NB4 (cell line): Measurements from ENCODE around the gene NOVA1.
A peak's percentile ranks its signal among the peaks of the same experiment; 100 is the strongest.

Experiments used
- DNase-seq: peaks from one replicate; pipeline ENCODE4 v3.0.0; 2010; ENCODE audit warnings: low read depth
- H3K4me3 ChIP-seq: one replicate; pipeline ENCODE4 v1.5.1; 2011; ENCODE audit warnings: mild to moderate bottlenecking, low read depth, low read length, moderate library complexity
- MYC ChIP-seq: IDR thresholded peaks from 2 replicates; pipeline ENCODE4 v1.6.1; 2011; ENCODE audit warnings: low read depth, low read length
- POLR2A ChIP-seq: IDR thresholded peaks from 2 replicates; pipeline ENCODE4 v1.6.1; 2011; ENCODE audit warnings: mild to moderate bottlenecking; ENCODE audit not compliant: insufficient read length; ENCODE audit errors: extremely low read depth
- TF ChIP-seq, protein P1 (sequence below): IDR thresholded peaks from 2 replicates; pipeline ENCODE4 v1.6.1; 2011; ENCODE audit warnings: low read depth, low read length
- TF ChIP-seq, protein P2 (sequence below): IDR thresholded peaks from one replicate; pipeline ENCODE4 v1.5.1; 2012; ENCODE audit warnings: low read depth, low read length

NOVA1 gene

DNA sequence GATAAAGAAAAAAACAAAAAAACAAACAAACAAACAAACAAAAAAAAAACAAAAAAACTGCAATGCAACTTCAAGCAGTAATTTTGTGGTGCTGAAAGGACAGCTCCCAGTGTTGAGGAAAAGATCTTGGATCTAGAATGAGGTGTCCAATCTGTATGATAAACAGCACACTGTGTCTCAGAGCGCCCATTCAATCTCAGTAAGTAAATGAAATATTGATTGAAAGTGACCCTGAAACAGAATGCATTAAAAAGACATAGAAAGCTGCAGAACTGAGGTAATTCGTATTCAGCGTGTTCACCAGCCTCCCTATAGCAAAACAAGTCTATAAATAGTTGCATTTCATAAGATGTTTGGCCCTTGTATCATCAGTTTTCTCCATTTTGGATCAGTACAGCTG, 153.0 kb downstream of the NOVA1 start:
- peak; percentile 20 for DNase-seq
- TF ChIP-seq, protein P1, sequence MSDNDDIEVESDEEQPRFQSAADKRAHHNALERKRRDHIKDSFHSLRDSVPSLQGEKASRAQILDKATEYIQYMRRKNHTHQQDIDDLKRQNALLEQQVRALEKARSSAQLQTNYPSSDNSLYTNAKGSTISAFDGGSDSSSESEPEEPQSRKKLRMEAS: no peak
- TF ChIP-seq POLR2A (no peak), MYC (no peak)
- TF ChIP-seq, protein P2, sequence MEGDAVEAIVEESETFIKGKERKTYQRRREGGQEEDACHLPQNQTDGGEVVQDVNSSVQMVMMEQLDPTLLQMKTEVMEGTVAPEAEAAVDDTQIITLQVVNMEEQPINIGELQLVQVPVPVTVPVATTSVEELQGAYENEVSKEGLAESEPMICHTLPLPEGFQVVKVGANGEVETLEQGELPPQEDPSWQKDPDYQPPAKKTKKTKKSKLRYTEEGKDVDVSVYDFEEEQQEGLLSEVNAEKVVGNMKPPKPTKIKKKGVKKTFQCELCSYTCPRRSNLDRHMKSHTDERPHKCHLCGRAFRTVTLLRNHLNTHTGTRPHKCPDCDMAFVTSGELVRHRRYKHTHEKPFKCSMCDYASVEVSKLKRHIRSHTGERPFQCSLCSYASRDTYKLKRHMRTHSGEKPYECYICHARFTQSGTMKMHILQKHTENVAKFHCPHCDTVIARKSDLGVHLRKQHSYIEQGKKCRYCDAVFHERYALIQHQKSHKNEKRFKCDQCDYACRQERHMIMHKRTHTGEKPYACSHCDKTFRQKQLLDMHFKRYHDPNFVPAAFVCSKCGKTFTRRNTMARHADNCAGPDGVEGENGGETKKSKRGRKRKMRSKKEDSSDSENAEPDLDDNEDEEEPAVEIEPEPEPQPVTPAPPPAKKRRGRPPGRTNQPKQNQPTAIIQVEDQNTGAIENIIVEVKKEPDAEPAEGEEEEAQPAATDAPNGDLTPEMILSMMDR: no peak
- no peak overlapping the region for H3K4me3 ChIP-seq

DNA sequence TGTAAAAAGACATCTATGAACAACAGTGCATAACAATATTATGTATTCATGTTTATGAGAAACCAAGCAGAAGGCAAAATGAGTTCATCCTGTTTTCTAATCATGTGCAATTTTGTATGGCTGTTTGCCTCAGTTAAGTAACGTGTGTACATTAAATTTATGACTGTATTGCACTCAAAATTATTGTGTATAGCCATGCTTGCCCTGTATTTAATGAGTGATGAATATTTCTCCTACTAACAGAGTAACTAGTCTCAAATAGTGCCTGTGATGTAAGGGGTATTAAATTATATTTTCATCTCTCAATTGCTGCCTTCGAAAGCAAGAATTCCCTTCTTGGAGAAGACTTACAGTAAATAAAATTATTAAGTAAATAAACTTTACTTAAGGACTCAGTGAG, 154.2 kb downstream of the NOVA1 start:
- DNase-seq: no peak
- no peak overlapping the region for H3K4me3 ChIP-seq
- TF ChIP-seq, protein P2: no peak

DNA sequence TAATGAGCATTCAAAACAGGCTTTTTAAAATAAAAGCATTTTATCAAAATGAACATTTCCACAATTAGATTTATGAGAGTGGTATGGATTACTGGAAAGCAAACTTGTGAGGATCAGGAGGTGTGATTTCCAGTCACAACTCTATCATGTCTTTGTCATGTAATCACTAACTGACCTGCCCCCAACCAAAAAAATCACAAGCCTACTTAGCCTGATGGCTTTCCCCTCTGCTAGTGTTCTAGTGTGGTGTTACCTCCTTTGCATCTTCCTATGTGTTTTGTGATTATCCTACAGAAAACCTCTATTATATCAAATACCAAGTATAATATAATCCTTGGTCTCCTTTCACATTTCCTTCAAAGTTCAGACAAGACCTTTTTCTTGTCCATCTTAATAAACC, 168.6 kb downstream of the NOVA1 start:
- no peak overlapping the region for H3K4me3 ChIP-seq
- DNase-seq: no peak
- TF ChIP-seq, protein P1: no peak
- TF ChIP-seq MYC (no peak), POLR2A (no peak)
- TF ChIP-seq, protein P2: no peak

DNA sequence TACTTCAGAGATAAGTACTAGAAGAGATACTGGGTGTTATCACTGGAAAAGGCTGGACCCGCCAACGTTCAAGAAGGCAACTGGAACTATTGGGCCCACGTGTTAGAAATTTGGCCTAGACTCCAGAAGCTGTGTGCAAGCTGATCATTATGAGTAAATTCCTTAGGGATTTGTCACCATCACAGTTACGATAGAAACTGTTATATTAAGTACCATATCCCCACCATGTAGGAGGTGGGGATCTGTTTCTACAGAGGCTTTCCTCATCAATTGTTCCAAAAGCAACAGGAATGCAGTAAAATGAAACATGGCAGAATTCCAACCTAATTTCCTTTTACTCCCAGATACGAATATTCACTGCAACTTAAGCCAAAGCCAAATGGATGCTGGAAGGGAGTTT, 170.7 kb downstream of the NOVA1 start:
- DNase-seq: no peak
- TF ChIP-seq, protein P2: no peak
- TF ChIP-seq POLR2A (no peak), MYC (no peak)
- TF ChIP-seq, protein P1: no peak
- no peak overlapping the region for H3K4me3 ChIP-seq

DNA sequence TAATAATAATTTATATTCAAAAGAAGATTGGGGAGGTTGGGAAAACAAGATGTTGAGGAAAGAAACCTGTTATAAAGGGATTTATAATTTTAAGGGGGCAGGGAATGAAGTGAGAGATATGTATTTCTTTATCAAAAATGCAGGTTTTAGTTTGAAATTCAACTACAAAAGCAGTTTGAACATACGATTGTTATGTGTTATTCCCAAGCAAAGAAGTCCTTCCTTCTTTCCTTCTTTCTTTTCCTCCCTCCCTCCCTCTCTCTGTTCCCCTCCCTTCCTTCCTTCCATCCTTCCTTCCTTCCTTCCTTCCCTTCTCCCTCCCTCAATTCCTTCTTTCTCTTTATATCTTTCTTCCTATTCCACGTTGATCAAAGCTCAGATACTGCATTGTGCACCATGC, 173.3 kb downstream of the NOVA1 start:
- TF ChIP-seq POLR2A (no peak), MYC (no peak)
- TF ChIP-seq, protein P1: no peak
- TF ChIP-seq, protein P2: no peak
- H3K4me3 ChIP-seq: no peak overlapping the region
- no peak for DNase-seq

DNA sequence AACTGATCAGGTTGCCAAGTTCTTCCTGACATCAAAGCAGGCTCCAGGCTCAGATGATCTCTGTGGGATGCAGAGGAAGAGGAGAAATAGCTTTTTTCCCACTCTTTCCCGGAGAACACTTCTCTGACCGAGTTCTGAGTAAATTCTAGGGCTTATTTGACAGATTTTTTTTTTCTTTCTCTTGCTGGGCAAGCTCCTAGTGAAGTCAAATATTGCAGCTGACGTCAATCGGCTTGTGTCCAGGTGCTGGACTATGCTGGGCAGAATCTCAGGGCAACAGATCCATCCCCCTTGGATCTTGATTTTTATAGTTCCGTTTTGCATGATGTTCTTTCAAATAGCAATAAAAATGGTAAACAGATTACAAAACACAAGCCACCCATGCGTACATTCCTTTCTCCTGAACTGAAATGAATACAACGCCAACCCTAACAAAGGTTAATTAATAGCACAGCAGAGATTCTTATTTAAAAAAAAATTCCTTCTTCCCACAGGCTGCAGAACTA, 182.2 kb downstream of the NOVA1 start:
- no peak overlapping the region for H3K4me3 ChIP-seq
- TF ChIP-seq MYC (no peak), POLR2A (no peak)
- TF ChIP-seq, protein P1: no peak
- no peak for DNase-seq
